IPS-18c (cell line): ENCODE results near the gene THADA.

Experiments
- H3K4me3 ChIP-seq: 2 replicates; pipeline ENCODE4 v1.7.0; 2013; ENCODE audit warnings: low read depth, mild to moderate bottlenecking, low read length, moderate library complexity; ENCODE audit not compliant: insufficient read depth
- H3K9me3 ChIP-seq: one replicate; pipeline ENCODE4 v1.6.1; 2013; ENCODE audit warnings: mild to moderate bottlenecking, low read length, moderate library complexity; ENCODE audit not compliant: control insufficient read depth, insufficient read depth

THADA gene

DNA sequence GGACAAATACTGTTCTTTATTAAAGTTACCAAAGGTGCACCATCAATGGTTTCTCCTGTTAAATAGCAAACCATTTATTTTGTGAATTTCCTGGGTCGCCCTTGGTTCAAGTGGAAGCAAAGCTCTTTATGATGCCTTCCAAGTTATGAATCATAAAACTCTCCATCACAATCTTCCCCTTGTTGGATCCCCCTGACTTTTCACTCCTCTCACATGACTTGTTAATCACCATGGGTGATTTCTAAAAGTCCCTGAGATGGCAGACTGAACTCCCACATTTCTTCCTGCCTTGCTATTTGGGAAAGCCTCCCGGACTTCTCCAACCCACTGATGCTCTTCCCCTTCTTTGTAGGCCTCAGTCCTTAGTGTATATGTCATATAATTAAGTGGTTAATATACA, 176.0 kb downstream of the THADA start:
- Histone ChIP-seq H3K4me3 (no peak overlapping the region), H3K9me3 (no peaks in the 10 kb centered on the region)

- no peak overlapping the region for H3K4me3 ChIP-seq
- no peaks in the 10 kb centered on the region for H3K9me3 ChIP-seq
These were observed 176.6 kb downstream of the THADA start for GRCh38 chr2:43419243-43419642.

- H3K4me3 ChIP-seq: no peak overlapping the region
- no peaks in the 10 kb centered on the region for H3K9me3 ChIP-seq
These were observed 177.2 kb downstream of the THADA start for GRCh38 chr2:43418680-43419079.

GRCh38 chr2:43417300-43417699, 178.5 kb downstream of the THADA start:
- no peak overlapping the region for H3K4me3 ChIP-seq
- no peaks in the 10 kb centered on the region for H3K9me3 ChIP-seq

DNA sequence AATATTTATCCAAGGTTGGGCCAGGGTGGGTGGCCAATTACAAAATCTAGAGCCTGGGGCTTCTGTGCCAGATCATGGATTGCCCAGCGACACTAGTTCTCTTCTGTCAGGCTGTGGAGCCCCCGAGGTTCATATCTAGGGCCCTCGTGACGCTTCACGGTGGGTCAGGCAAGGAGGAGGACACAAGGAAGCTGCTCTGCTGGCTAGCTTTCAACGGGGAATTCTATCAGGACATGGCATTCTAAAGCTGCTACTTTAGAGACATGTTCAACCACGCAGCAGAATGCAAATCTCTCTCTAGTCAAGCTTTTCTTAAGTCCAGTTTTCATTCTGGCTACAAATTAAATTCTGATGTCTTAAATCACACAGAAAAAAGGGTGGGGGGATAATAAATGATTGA, 180.2 kb downstream of the THADA start:
- no peaks in the 10 kb centered on the region for H3K9me3 ChIP-seq
- no peak overlapping the region for H3K4me3 ChIP-seq

DNA sequence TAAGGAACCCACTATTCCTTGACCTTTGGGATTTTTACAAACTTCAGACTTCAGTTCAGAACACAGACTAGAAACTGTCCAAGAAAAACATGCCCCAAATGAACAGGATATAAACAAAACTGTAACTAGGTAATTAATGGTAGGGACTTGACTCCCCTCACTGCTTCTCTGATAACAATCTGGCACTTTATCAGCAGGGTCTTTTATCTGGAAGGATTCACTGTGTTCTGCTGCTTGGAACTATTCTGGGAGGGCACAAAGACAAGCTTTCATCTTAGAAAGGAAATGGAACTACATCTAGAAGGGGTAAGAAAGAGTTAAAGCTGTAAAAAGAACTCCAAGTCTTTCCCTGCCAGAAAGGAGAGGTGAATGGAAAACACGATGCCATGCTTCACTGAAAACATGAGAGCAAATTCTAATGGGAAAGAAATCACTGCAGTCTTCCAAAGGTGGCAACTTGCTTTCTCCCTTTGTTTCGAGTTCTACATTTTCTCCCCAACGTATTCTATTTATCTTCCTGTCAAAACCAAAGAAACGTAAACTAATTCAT, 181.2 kb downstream of the THADA start:
- Histone ChIP-seq H3K9me3 (no peaks in the 10 kb centered on the region), H3K4me3 (no peak overlapping the region)

- Histone ChIP-seq H3K4me3 (no peak overlapping the region), H3K9me3 (no peaks in the 10 kb centered on the region)
These were observed 181.8 kb downstream of the THADA start for GRCh38 chr2:43414033-43414432.

- Histone ChIP-seq H3K9me3 (no peaks in the 10 kb centered on the region), H3K4me3 (no peak overlapping the region)
These were observed 183.6 kb downstream of the THADA start for GRCh38 chr2:43412114-43412753.

DNA sequence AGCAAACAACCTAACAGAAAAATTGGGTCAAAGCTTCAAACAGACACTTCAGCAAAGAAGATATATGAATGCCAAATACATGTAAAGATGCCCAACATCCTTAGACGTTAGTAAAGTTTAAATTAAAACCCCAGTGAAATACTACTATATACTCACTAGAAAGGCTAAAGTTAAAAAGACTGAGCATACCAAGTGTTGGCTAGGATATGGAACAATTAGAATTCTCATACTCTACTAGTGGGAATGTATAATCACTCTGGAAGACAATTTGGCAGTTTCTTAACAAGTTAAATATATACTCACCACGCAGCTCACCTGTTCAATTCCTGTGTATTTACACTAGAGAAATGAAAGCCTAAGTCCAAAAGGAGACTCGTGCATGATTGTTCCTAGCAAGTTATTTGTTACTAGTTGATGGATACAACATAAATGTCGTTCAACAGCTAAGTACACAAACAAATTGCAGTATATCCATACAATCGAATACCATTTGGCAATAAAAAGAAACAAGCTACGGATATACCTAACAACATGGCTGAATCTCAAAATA, 185.7 kb downstream of the THADA start:
- no peaks in the 10 kb centered on the region for H3K9me3 ChIP-seq
- H3K4me3 ChIP-seq: no peak overlapping the region

DNA sequence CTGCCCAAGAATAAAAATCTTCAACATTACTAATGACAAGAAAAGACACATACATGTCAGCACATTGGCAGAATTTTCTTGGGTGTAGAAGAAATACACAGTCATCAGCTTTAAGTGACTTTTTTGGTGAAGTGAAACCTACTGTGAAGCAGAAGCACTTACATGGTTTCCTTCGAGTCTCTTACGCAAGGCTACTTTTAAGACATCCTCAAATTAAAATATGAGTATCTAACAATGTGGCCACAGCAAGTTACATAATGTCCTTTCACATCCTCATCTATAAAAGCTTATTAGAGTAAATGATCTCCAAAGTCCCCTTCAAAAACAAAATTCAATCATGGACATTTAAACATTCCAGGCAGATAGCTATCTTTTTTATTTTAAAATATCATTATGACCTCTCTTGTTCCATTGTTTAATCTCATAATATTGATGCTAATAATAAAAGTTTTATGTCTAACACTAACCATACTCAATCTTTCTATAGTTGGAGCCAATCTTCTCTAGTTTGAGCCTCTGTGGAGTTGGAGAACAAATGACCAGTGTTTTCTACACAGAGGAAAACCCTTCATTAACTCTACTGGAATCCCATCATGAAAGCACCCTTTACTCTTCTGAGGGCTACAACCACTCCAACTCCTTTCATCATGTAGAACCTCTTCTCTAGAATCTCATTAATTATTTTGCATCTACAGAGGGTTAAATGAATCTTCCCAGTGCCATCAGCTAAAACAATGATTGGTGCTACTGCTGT, 187.3 kb downstream of the THADA start:
- no peaks in the 10 kb centered on the region for H3K9me3 ChIP-seq
- H3K4me3 ChIP-seq: no peak overlapping the region

DNA sequence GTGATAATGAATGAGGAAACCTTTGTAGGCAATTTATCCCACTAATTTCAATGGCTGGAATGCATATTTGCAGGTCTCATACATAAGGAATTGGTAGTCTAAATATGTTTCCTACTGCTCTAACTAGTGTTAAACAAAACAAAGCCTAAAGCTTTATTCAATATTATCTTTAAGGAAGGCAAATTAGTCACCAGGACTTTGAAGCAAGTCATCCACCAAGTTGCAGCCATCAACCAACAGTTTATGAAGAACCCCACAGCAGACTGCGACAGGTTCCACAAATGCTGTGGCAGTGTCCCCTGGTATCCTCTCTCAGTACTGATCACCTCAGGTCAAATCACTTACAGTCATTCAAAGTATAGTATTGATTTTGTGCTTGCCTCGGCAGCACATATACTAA, 187.9 kb downstream of the THADA start:
- no peaks in the 10 kb centered on the region for H3K9me3 ChIP-seq
- no peak overlapping the region for H3K4me3 ChIP-seq

- no peaks in the 10 kb centered on the region for H3K9me3 ChIP-seq
- H3K4me3 ChIP-seq: no peak overlapping the region
These were observed 189.1 kb downstream of the THADA start for GRCh38 chr2:43406651-43407279.

GRCh38 chr2:43405829-43406228, 190.0 kb downstream of the THADA start:
- Histone ChIP-seq H3K9me3 (no peaks in the 10 kb centered on the region), H3K4me3 (no peak overlapping the region)

DNA sequence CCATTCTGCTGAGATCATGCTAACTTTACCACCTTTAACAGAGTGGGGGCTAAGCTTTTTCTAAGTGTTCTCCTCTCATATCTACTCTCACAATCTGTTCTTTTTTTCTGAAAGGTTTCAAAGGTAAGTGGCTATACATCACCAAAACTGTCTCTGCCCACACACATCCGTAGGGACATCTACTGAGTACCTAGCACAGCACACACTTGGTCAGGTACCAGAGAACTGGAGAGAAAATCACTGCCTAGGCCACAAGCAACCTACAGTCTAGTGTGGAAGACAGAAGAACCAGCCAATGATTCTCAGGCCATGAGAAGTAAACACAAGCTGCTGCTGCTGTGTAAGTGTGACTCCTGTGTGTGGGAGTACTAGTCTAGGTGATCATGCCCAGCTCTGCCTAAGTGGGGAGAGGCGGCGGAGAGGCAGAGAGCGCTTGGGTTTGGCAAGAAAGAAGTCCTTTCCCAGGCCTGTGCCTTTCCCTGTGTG, 193.3 kb downstream of the THADA start:
- no peaks in the 10 kb centered on the region for H3K9me3 ChIP-seq
- no peak overlapping the region for H3K4me3 ChIP-seq

- H3K9me3 ChIP-seq: no peaks in the 10 kb centered on the region
These were observed 193.8 kb downstream of the THADA start for GRCh38 chr2:43402002-43402401.

GRCh38 chr2:43400508-43400907, 195.3 kb downstream of the THADA start:
- no peak overlapping the region for H3K4me3 ChIP-seq
- no peaks in the 10 kb centered on the region for H3K9me3 ChIP-seq

More at GRCh38 chr2:43402002-43402401, 193.8 kb downstream of the THADA start:
- no peak overlapping the region for H3K4me3 ChIP-seq

- Histone ChIP-seq H3K4me3 (no peak overlapping the region), H3K9me3 (no peaks in the 10 kb centered on the region)
These were observed 196.1 kb downstream of the THADA start for GRCh38 chr2:43399515-43400264.
